K562 (cell line): ENCODE results near the gene MRFAP1. TPM values are rescaled to one million over a fixed set of nuclear protein-coding genes. Genes with fewer than 3 reads are reported as not detected.

ENCODE experiments used
- ATAC-seq: fragments of 200-7000 bp; cut with Tn5 transposase; 3 replicates; pipeline ENCODE4 v1.9.1; 2020; ENCODE audit warnings: moderate library complexity
- BruUV-seq: library from RNA; stranded (reverse); fragments of 400-500 nt; replicated peaks from 2 replicates; lab custom pipeline; 2021; lab: Mats Ljungman, UMichigan
- CTCF ChIA-PET: fragments of 300-600 bp; formaldehyde crosslinking; extraction: SDS; loops from one replicate; lab custom pipeline; 2021; ENCODE audit warnings: low intra/inter-chr PET ratio; lab: Yijun Ruan, JAX
- POLR2A ChIA-PET: fragments of 300-600, 350-650 bp; sonication (Branson Sonifier 250); formaldehyde crosslinking; extraction: SDS; loops from one replicate; lab custom pipeline; 2021; ENCODE audit warnings: antibody characterized with exemption, inconsistent platforms; lab: Yijun Ruan, JAX
- DNase-seq, 4 experiments: peaks; one replicate each; pipeline versions ENCODE4 v3.0.0 to v3.0.0-alpha.2; 2011 to 2018; ENCODE audit warnings: low spot score in 3 of 4, mixed read lengths in 3 of 4; ENCODE audit errors: extremely low read depth in 1 of 4
- FAIRE-seq: peaks from 2 replicates; lab custom pipeline; 2011; peaks lifted over from hg19 to GRCh38; lab: Jason Lieb, UNC
- H2AFZ ChIP-seq: 2 replicates; pipeline ENCODE4 v1.6.0; 2011; ENCODE audit warnings: low read depth, low read length, control low read depth, inconsistent platforms
- H3K27ac ChIP-seq: fragments of 200-600 bp; 3 replicates; pipeline ENCODE4 v1.8.0; 2011; ENCODE audit warnings: low read depth, mild to moderate bottlenecking, control low read depth, inconsistent platforms, low read length, moderate library complexity, mixed read lengths; ENCODE audit errors: extremely low read depth
- H3K27me3 ChIP-seq, 2 experiments: fragments of 300-600 bp in 1 of 2; 2 replicates in 1 of 2; 3 replicates in 1 of 2; pipeline versions ENCODE4 v1.6.0 to v1.8.0; 2011; ENCODE audit warnings: inconsistent platforms in 2 of 2, low read length in 2 of 2, mild to moderate bottlenecking in 1 of 2, mixed read lengths in 1 of 2, moderate library complexity in 1 of 2; ENCODE audit not compliant: control insufficient read depth in 2 of 2, insufficient read depth in 2 of 2
- H3K36me3 ChIP-seq: fragments of 300-600 bp; 3 replicates; pipeline ENCODE4 v1.8.0; 2011; ENCODE audit warnings: mild to moderate bottlenecking, low read length, inconsistent platforms; ENCODE audit not compliant: control insufficient read depth, insufficient read depth
- H3K4me1 ChIP-seq, 2 experiments: fragments of 200-600 bp in 1 of 2; replicated peaks in 1 of 2; 2 replicates in 1 of 2; 3 replicates in 1 of 2; pipeline versions ENCODE4 v1.5.1 to v1.8.0; 2011; ENCODE audit warnings: inconsistent platforms in 2 of 2, low read length in 2 of 2, mild to moderate bottlenecking in 1 of 2, mixed read lengths in 1 of 2, moderate library complexity in 1 of 2; ENCODE audit not compliant: control insufficient read depth in 2 of 2, insufficient read depth in 2 of 2
- H3K4me2 ChIP-seq: 2 replicates; pipeline ENCODE4 v1.6.1; 2011; ENCODE audit warnings: low read length, control low read depth, inconsistent platforms, mixed read lengths; ENCODE audit not compliant: insufficient read depth
- H3K4me3 ChIP-seq: fragments of 200-600 bp; sonication (generic), shearing (Covaris generic); 2 replicates; pipeline ENCODE4 v1.5.1; 2016; ENCODE audit warnings: control low read depth, inconsistent platforms
- H3K79me2 ChIP-seq: fragments of 200-600 bp; 3 replicates; pipeline ENCODE4 v1.8.0; 2011; ENCODE audit warnings: low read length, inconsistent platforms; ENCODE audit not compliant: control insufficient read depth, insufficient read depth
- H3K9ac ChIP-seq, 2 experiments: 2 replicates each; pipeline versions ENCODE4 v1.6.0 to v1.6.1; 2011; ENCODE audit warnings: low read depth in 2 of 2, low read length in 2 of 2, control low read depth in 1 of 2, inconsistent platforms in 1 of 2, mild to moderate bottlenecking in 1 of 2, mixed read lengths in 1 of 2; ENCODE audit not compliant: insufficient read depth in 1 of 2
- H3K9me1 ChIP-seq: one replicate; pipeline ENCODE4 v1.6.0; 2011; ENCODE audit warnings: inconsistent platforms, mild to moderate bottlenecking, low read length, moderate library complexity; ENCODE audit not compliant: control insufficient read depth, insufficient read depth
- H3K9me3 ChIP-seq: replicated peaks from 2 replicates; pipeline ENCODE4 v1.5.1; 2011; ENCODE audit warnings: low read depth, low read length, inconsistent platforms; ENCODE audit not compliant: control insufficient read depth, insufficient read depth
- H4K20me1 ChIP-seq: replicated peaks from 2 replicates; pipeline ENCODE4 v1.6.1; 2011; ENCODE audit warnings: low read length, inconsistent platforms, mixed read lengths; ENCODE audit not compliant: control insufficient read depth, insufficient read depth
- FOXM1 ChIP-seq, 2 experiments: fragments of 450-650 bp in 1 of 2; sonication (generic) in 1 of 2; formaldehyde crosslinking in 1 of 2; IDR thresholded peaks; 2 replicates each; pipeline versions ENCODE4 v1.6.1 to v1.9.0; 2017 to 2022; ENCODE audit warnings: low read depth in 2 of 2, mild to moderate bottlenecking in 2 of 2, missing genetic modification reagents in 1 of 2, moderate library complexity in 1 of 2
- KDM2B ChIP-seq: fragments of 250-450 bp; sonication (Bioruptor Pico); IDR thresholded peaks from 2 replicates; pipeline ENCODE4 v1.8.0; 2021; ENCODE audit warnings: mild to moderate bottlenecking, moderate library complexity
- KHSRP ChIP-seq: fragments of 450-650 bp; IDR thresholded peaks from 2 replicates; pipeline ENCODE4 v1.6.1; 2017
- MAX ChIP-seq: sonication (generic); formaldehyde crosslinking; IDR thresholded peaks from 2 replicates; pipeline ENCODE4 v1.9.0; 2022; ENCODE audit warnings: mild to moderate bottlenecking, missing genetic modification reagents
- MEF2A ChIP-seq: IDR thresholded peaks from 2 replicates; pipeline ENCODE4 v1.6.1; 2011; ENCODE audit warnings: low read depth, mild to moderate bottlenecking, low read length, moderate library complexity; ENCODE audit not compliant: control insufficient read depth
- NCOR1 ChIP-seq: fragments of 450-650 bp; IDR thresholded peaks from 2 replicates; pipeline ENCODE4 v1.6.1; 2016; ENCODE audit warnings: mild to moderate bottlenecking, moderate library complexity
- SIN3A ChIP-seq, 2 experiments: fragments of 150-350 bp in 1 of 2; IDR thresholded peaks; 2 replicates each; pipeline ENCODE4 v1.6.1; 2011 to 2016; ENCODE audit warnings: borderline replicate concordance in 2 of 2, low read depth in 2 of 2, low read length in 2 of 2, mild to moderate bottlenecking in 2 of 2, moderate library complexity in 2 of 2; ENCODE audit not compliant: control insufficient read depth in 1 of 2
- SRSF7 ChIP-seq: fragments of 200-400 bp; formaldehyde crosslinking; optimal IDR thresholded peaks from 2 replicates; pipeline ENCODE3; 2017; ENCODE audit warnings: mild to moderate bottlenecking, low read depth, low read length
- WHSC1 ChIP-seq: IDR thresholded peaks from one replicate; pipeline ENCODE4 v1.6.1; 2012; ENCODE audit warnings: low read length, control low read depth, inconsistent platforms
- ZNF512 ChIP-seq: IDR thresholded peaks from 2 replicates; pipeline ENCODE4 v1.6.1; 2016; ENCODE audit warnings: missing genetic modification characterization, missing compliant biosample characterization
- WGBS: fragments of 100-300 bp; shearing (Covaris generic); methylation state at CpG from one replicate; pipeline ENCODE4 v1.1.6; 2016; ENCODE audit warnings: low coverage, mixed read lengths; ENCODE audit not compliant: insufficient coverage; ENCODE audit errors: missing lambda C conversion rate; 5-methylcytosine and 5-hydroxymethylcytosine counted together
- in situ Hi-C: fragments of 300-500 bp; cut with MboI; formaldehyde crosslinking; loops from 4 replicates; pipeline ENCODE4 v1.15.0; 2018; ENCODE audit warnings: inconsistent platforms, mixed read lengths
- intact Hi-C: fragments of 100-400 bp; cut with micrococcal nuclease; formaldehyde crosslinking; loops from 2 replicates; pipeline ENCODE4 v1.14.2; 2022
- polyA plus RNA-seq, 8 experiments: library from polyadenylated mRNA; depleted of rRNA in 4 of 8; stranded (reverse) in 5 of 8; unstranded in 3 of 8; fragments of >200 nt; fragmentation: Nextera tagmentation in 2 of 8; fragmentation: Illumina TruSeq in 1 of 8; extraction: Ambion mirVana in 2 of 8; extraction: Trizol in 1 of 8; gene quantifications; 2 replicates each; pipeline versions ENCODE4 v1.2.1 to v1.2.3, GENCODE V29; 2011 to 2014; ENCODE audit warnings: inconsistent platforms in 1 of 8, missing spikeins in 1 of 8
- total RNA-seq, 7 experiments: library from RNA; depleted of rRNA in 6 of 7; stranded (reverse); fragments of >200 nt in 6 of 7; fragmentation: Illumina TruSeq in 2 of 7; extraction: Trizol in 2 of 7; gene quantifications; 2 replicates each; pipeline versions ENCODE4 v1.2.1 to v1.2.3, GENCODE V29; 2011 to 2021; ENCODE audit warnings: low replicate concordance in 1 of 7
- TF ChIP-seq, protein P1 (sequence below), 2 experiments: fragments of 450-650 bp; formaldehyde crosslinking in 1 of 2; IDR thresholded peaks; 2 replicates each; pipeline versions ENCODE4 v1.4.0 to v1.6.1; 2014 to 2020; ENCODE audit warnings: mild to moderate bottlenecking in 2 of 2, borderline replicate concordance in 1 of 2, low read depth in 1 of 2

Gene MRFAP1
- total and polyA plus RNA-seq, 9 of the 15 experiments (the other 6 are each of a cell fraction or from before 2014, with no cell fraction given) = 46.0 to 270 (median 151) TPM

- intact Hi-C loops (loop anchor here (5.0 kb wide), 2 partner anchors 35 to 65 kb away; partner anchors contain the start of gene MRFAP1L1), in situ Hi-C loops (no loop called here)
- Histone ChIP-seq H3K27ac (peak overlapping the region; percentile 97), H3K27me3 (no peaks in the 10 kb centered on the region), H3K9me1 (no peaks in the 10 kb centered on the region), H4K20me1 (peaks cover 27% of the 10 kb centered on the region), H3K4me1 (peaks cover 16 to 24% of the 10 kb centered on the region in 2 experiments; a peak in 4 of 5 replicates), H3K9ac (peak overlapping the region; percentile 93 to 100; a peak in 3 of 4 replicates), H3K9me3 (no peaks in the 10 kb centered on the region), H3K4me2 (peak overlapping the region; percentile 92), H3K79me2 (peaks cover 42% of the 10 kb centered on the region), H3K36me3 (peaks cover 22% of the 10 kb centered on the region), H3K4me3 (peak overlapping the region; percentile 85), H2AFZ (no peak overlapping the region)
- TF ChIP-seq ZNF512 (tag) (no peak), FOXM1 (IDR thresholded peaks at IDR 0.05; ENCODE audit: low read depth) (no peak), FOXM1 (CRISPR knock-in tag; IDR thresholded peaks at IDR 0.05; ENCODE audit: low read depth) (no peak), SIN3A (IDR thresholded peaks at IDR 0.05; ENCODE audit: borderline replicate concordance in 2 of 2, control insufficient read depth in 1 of 2, low read depth in 2 of 2, low read length in 2 of 2) (peak in 1 of 2 experiments; percentile 85; a peak in 1 of 4 replicates), WHSC1 (no peak), NCOR1 (no peak), KHSRP (no peak), KDM2B (CRISPR knock-in tag) (no peak), MEF2A (no peak), SRSF7 (no peak), MAX (CRISPR knock-in tag) (no peak)
- TF ChIP-seq, protein P1, sequence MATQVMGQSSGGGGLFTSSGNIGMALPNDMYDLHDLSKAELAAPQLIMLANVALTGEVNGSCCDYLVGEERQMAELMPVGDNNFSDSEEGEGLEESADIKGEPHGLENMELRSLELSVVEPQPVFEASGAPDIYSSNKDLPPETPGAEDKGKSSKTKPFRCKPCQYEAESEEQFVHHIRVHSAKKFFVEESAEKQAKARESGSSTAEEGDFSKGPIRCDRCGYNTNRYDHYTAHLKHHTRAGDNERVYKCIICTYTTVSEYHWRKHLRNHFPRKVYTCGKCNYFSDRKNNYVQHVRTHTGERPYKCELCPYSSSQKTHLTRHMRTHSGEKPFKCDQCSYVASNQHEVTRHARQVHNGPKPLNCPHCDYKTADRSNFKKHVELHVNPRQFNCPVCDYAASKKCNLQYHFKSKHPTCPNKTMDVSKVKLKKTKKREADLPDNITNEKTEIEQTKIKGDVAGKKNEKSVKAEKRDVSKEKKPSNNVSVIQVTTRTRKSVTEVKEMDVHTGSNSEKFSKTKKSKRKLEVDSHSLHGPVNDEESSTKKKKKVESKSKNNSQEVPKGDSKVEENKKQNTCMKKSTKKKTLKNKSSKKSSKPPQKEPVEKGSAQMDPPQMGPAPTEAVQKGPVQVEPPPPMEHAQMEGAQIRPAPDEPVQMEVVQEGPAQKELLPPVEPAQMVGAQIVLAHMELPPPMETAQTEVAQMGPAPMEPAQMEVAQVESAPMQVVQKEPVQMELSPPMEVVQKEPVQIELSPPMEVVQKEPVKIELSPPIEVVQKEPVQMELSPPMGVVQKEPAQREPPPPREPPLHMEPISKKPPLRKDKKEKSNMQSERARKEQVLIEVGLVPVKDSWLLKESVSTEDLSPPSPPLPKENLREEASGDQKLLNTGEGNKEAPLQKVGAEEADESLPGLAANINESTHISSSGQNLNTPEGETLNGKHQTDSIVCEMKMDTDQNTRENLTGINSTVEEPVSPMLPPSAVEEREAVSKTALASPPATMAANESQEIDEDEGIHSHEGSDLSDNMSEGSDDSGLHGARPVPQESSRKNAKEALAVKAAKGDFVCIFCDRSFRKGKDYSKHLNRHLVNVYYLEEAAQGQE (IDR thresholded peaks at IDR 0.05; ENCODE audit: borderline replicate concordance) = peak; percentile 63
- TF ChIP-seq, protein P1 (CRISPR knock-in tag; IDR thresholded peaks at IDR 0.05; ENCODE audit: low read depth) = no peak
- ATAC-seq (no peak), FAIRE-seq (no peak), DNase-seq (no peak)
- 24% methylated on average over 5 of the region's 5 CpGs for WGBS
- BruUV-seq = no TSS peak
- POLR2A ChIA-PET = interaction anchor here (0.6 to 5.2 kb wide), 11 partner anchors 8 to 449 kb away, joined by 3 to 40 read pairs (median 4); a partner anchor contains a TSS
- CTCF ChIA-PET = no interaction called here
Observed at GRCh38 chr4:6641971-6642320, 1.5 kb downstream of the MRFAP1 start.
